Lower lobe of right lung (tissue), 2 donors: ENCODE results near the gene MICAL1. TPM values are rescaled to one million over a fixed set of nuclear protein-coding genes. Genes with fewer than 3 reads are reported as not detected.
A peak's percentile ranks its signal among the peaks of the same experiment; 100 is the strongest.

Source experiments
- ATAC-seq, 2 donors: fragments of 200-7000 bp; cut with Tn5 transposase; one replicate each; pipeline ENCODE4 v1.9.1; 2020 to 2022; ENCODE audit warnings: mild to moderate bottlenecking in 2 of 2, moderate library complexity in 2 of 2
- DNase-seq: peaks from one replicate; pipeline ENCODE4 v3.0.0-alpha.2; 2020
- H3K27ac ChIP-seq: fragments of 200-600 bp; one replicate; pipeline ENCODE4 v1.8.0; 2022
- H3K27me3 ChIP-seq: fragments of 200-600 bp; one replicate; pipeline ENCODE4 v1.8.0; 2022; ENCODE audit warnings: low read depth
- H3K36me3 ChIP-seq: fragments of 200-600 bp; one replicate; pipeline ENCODE4 v1.8.0; 2022; ENCODE audit warnings: mild to moderate bottlenecking
- H3K4me1 ChIP-seq: fragments of 200-600 bp; one replicate; pipeline ENCODE4 v1.8.0; 2022
- H3K4me3 ChIP-seq: fragments of 200-600 bp; one replicate; pipeline ENCODE4 v1.8.0; 2022; ENCODE audit warnings: mild to moderate bottlenecking
- H3K9me3 ChIP-seq: fragments of 200-600 bp; one replicate; pipeline ENCODE4 v1.8.0; 2022
- CTCF ChIP-seq: fragments of 200-600 bp; IDR thresholded peaks from one replicate; pipeline ENCODE4 v1.8.0; 2022; ENCODE audit warnings: antibody characterized with exemption, mild to moderate bottlenecking
- intact Hi-C: fragments of 100-400 bp; cut with DNase I; formaldehyde crosslinking; loops from one replicate; pipeline ENCODE4 v1.11.0; 2022
- total RNA-seq: library from RNA; stranded (reverse); fragmentation: NEBNext Ultra II Directional; extraction: Animal tissue kit (Norgen Biotek cat#: 25700); gene quantifications from one replicate; pipeline ENCODE4 v1.2.1, GENCODE V29; 2021
- donor health status: DM: no; HTN: yes; CAD: no; lungs with severe emphysema.

The MICAL1 gene
- total RNA-seq, 1 donor from 2014 or later = 79.4 TPM

GRCh38 chr6:109485266-109485935 lies 29.8 kb upstream of the MICAL1 start:
- Histone ChIP-seq H3K9me3 (no peaks in the 10 kb centered on the region), H3K4me3 (no peak overlapping the region), H3K36me3 (peaks cover 15% of the 10 kb centered on the region), H3K4me1 (peaks cover 25% of the 10 kb centered on the region), H3K27me3 (no peaks in the 10 kb centered on the region), H3K27ac (no peak overlapping the region)
- DNase-seq (no peak), ATAC-seq (no peak)
- no peak for TF ChIP-seq CTCF
- intact Hi-C loops = no loop called here

- H3K27ac ChIP-seq = peak overlapping the region; percentile 62
- ATAC-seq = no peak
Measured at GRCh38 chr6:109484122-109484521, 28.6 kb upstream of the MICAL1 start.

DNA sequence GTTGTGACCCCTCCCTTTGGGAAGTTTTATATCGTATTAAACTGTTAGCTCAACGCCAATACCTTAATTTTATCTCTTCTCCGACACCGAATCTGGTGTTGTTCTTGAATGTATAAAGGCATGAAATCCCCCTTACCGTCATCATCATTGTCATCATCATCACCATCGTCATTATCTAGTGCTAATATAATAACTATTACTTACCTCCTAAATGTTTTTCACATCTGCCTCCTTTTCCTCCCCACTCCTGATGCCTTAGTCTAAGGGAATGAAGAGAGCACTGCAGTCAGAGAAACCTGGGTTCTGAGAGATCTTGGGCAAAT lies 28.1 kb upstream of the MICAL1 start:
- peaks cover 20% of the 10 kb centered on the region for H3K36me3 ChIP-seq
- intact Hi-C loops = no loop called here
- peaks cover 42% of the 10 kb centered on the region for H3K4me1 ChIP-seq
- ATAC-seq (no peak), DNase-seq (no peak)
- no peaks in the 10 kb centered on the region for H3K27me3 ChIP-seq
- peak overlapping the region; percentile 62 for H3K27ac ChIP-seq
- TF ChIP-seq CTCF = no peak
- no peaks in the 10 kb centered on the region for H3K9me3 ChIP-seq
- H3K4me3 ChIP-seq = peak overlapping the region; percentile 85

More at GRCh38 chr6:109484122-109484521, 28.6 kb upstream of the MICAL1 start:
- no peak for DNase-seq
- H3K9me3 ChIP-seq = no peaks in the 10 kb centered on the region
- peaks cover 20% of the 10 kb centered on the region for H3K36me3 ChIP-seq
- H3K4me1 ChIP-seq = peaks cover 38% of the 10 kb centered on the region
- H3K27me3 ChIP-seq = no peaks in the 10 kb centered on the region
- no peak for TF ChIP-seq CTCF
- intact Hi-C loops = no loop called here
- no peak overlapping the region for H3K4me3 ChIP-seq

- peaks cover 48% of the 10 kb centered on the region for H3K4me1 ChIP-seq
- ATAC-seq = peak; percentile 96 to 97
- no peaks in the 10 kb centered on the region for H3K27me3 ChIP-seq
- H3K36me3 ChIP-seq = peaks cover 24% of the 10 kb centered on the region
- no peak for TF ChIP-seq CTCF
- DNase-seq = peak; percentile 95
- no peaks in the 10 kb centered on the region for H3K9me3 ChIP-seq
- intact Hi-C loops = no loop called here
- H3K27ac ChIP-seq = peak within 1 kb of the TSS; percentile 91
- H3K4me3 ChIP-seq = peak within 1 kb of the TSS; percentile 85
Measured at GRCh38 chr6:109482905-109483734, 27.5 kb upstream of the MICAL1 start, which contains the start of gene ZBTB24. TSS of gene ZBTB24 (minus strand) at chr6:109483219. CDS start at chr6:109482026, 1,193 bp downstream.

- Histone ChIP-seq H3K36me3 (peaks cover 43% of the 10 kb centered on the region), H3K4me1 (peaks cover 68% of the 10 kb centered on the region), H3K4me3 (peak overlapping the region; percentile 20), H3K27ac (no peak overlapping the region), H3K9me3 (no peaks in the 10 kb centered on the region), H3K27me3 (no peaks in the 10 kb centered on the region)
- DNase-seq (no peak), ATAC-seq (no peak)
- no peak for TF ChIP-seq CTCF
- intact Hi-C loops = no loop called here
Measured at GRCh38 chr6:109480993-109481480, 25.5 kb upstream of the MICAL1 start.
